Osteocyte (in vitro differentiated cells): ENCODE results near the gene PROM1. TPM values are rescaled to one million over a fixed set of nuclear protein-coding genes. Genes with fewer than 3 reads are reported as not detected.

Experiments used
- DNase-seq: peaks from one replicate; pipeline ENCODE4 v3.0.0; 2021; ENCODE audit warnings: mixed read lengths; ENCODE audit not compliant: unreplicated experiment; ENCODE audit errors: extremely low spot score
- H3K27ac Mint-ChIP-seq: one replicate; pipeline ENCODE4 v1.8.0; 2021; ENCODE audit warnings: mild to moderate bottlenecking, mixed read lengths; ENCODE audit not compliant: unreplicated experiment
- H3K27me3 Mint-ChIP-seq: one replicate; pipeline ENCODE4 v1.8.0; 2021; ENCODE audit warnings: mixed read lengths; ENCODE audit not compliant: unreplicated experiment
- H3K36me3 Mint-ChIP-seq: one replicate; pipeline ENCODE4 v1.8.0; 2021; ENCODE audit warnings: mixed read lengths; ENCODE audit not compliant: unreplicated experiment
- H3K4me1 Mint-ChIP-seq: one replicate; pipeline ENCODE4 v1.8.0; 2021; ENCODE audit warnings: mixed read lengths; ENCODE audit not compliant: unreplicated experiment
- H3K4me3 Mint-ChIP-seq: one replicate; pipeline ENCODE4 v1.8.0; 2021; ENCODE audit warnings: mild to moderate bottlenecking, moderate library complexity, mixed read lengths; ENCODE audit not compliant: unreplicated experiment
- H3K9me3 Mint-ChIP-seq: one replicate; pipeline ENCODE4 v1.8.0; 2021; ENCODE audit warnings: mixed read lengths; ENCODE audit not compliant: unreplicated experiment
- total RNA-seq: library from RNA; stranded (reverse); gene quantifications from 2 replicates; pipeline ENCODE4 v1.2.1, GENCODE V29; 2021
- TF ChIP-seq, protein P1 (sequence below): fragments of 200-600 bp; sonication (generic); IDR thresholded peaks from 2 replicates; pipeline ENCODE4 v1.5.0; 2021; ENCODE audit warnings: antibody characterized with exemption, mild to moderate bottlenecking, moderate library complexity

Gene PROM1
- total RNA-seq, 1 donor from 2014 or later, result not detected

DNA sequence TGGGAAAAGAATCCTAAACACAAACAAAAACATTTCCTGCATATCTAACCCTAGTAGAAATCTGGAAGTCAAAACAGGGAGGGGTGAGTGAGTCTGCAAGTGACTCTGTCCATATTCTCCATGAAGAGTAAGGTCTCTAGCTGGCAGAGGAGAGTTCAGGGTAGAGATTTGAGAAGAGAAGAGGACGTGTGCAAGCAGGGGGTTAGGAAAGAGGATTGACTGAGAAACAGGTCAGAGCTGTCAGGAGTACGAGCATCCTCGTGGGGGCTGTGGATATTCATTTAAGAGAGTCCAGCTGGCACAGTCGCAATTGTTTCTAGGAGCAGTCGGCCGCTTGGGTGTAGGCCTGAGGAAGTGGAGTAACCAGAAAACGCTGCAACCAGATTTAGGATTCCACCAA, 27.9 kb downstream of the PROM1 start:
- TF ChIP-seq, protein P1, sequence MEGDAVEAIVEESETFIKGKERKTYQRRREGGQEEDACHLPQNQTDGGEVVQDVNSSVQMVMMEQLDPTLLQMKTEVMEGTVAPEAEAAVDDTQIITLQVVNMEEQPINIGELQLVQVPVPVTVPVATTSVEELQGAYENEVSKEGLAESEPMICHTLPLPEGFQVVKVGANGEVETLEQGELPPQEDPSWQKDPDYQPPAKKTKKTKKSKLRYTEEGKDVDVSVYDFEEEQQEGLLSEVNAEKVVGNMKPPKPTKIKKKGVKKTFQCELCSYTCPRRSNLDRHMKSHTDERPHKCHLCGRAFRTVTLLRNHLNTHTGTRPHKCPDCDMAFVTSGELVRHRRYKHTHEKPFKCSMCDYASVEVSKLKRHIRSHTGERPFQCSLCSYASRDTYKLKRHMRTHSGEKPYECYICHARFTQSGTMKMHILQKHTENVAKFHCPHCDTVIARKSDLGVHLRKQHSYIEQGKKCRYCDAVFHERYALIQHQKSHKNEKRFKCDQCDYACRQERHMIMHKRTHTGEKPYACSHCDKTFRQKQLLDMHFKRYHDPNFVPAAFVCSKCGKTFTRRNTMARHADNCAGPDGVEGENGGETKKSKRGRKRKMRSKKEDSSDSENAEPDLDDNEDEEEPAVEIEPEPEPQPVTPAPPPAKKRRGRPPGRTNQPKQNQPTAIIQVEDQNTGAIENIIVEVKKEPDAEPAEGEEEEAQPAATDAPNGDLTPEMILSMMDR, result no peak
- Mint-ChIP-seq H3K9me3 (no peaks in the 10 kb centered on the region), H3K4me1 (no peaks in the 10 kb centered on the region), H3K27ac (no peak overlapping the region), H3K27me3 (peaks cover 60% of the 10 kb centered on the region), H3K36me3 (no peaks in the 10 kb centered on the region), H3K4me3 (no peak overlapping the region)
- DNase-seq, result no peak

DNA sequence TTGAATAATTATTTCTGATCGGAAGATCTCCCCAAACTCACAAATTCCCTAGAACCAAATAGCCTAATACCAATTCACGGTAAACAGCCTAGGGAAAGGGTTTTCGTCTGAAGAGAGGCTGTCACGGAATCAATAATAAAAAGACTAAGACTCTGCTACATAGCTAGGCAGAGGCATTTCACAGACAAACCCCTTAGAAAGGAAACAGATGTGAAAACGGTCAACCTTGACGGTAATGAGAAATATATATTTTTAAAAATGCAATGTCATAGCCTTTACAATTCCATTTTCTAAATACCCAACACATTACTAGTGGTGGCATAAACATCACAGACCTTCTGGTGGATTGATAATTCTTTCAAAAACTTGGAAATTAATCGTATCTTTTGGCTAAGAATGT, 28.4 kb downstream of the PROM1 start:
- TF ChIP-seq, protein P1, result no peak
- H3K27me3 Mint-ChIP-seq, result peaks cover 64% of the 10 kb centered on the region
- no peaks in the 10 kb centered on the region for H3K4me1 Mint-ChIP-seq
- H3K4me3 Mint-ChIP-seq, result no peak overlapping the region
- H3K36me3 Mint-ChIP-seq, result no peaks in the 10 kb centered on the region
- no peak overlapping the region for H3K27ac Mint-ChIP-seq
- H3K9me3 Mint-ChIP-seq, result no peaks in the 10 kb centered on the region
- DNase-seq, result no peak

DNA sequence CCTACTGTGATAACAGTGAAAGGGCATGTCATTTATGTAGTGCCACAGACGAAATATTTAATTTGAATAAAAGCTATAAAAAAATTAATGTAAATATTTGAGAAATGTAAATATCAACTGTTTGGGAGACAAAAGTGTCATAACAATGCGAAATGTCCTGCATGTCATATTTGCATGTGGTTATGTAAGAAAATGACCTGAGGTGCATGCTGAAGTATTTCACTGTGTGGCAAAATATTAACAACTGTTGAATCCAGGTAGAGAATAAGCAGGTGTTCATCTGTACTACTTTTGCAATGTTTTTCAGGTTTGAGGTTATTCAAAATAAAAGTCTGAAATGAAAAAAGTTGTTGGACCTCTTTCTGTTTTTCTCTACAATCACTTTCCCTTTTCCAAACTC, 30.9 kb downstream of the PROM1 start:
- Mint-ChIP-seq H3K4me3 (no peak overlapping the region), H3K36me3 (no peaks in the 10 kb centered on the region), H3K4me1 (no peaks in the 10 kb centered on the region), H3K9me3 (no peaks in the 10 kb centered on the region), H3K27me3 (peaks cover 56% of the 10 kb centered on the region), H3K27ac (no peak overlapping the region)
- DNase-seq, result no peak
- TF ChIP-seq, protein P1, result no peak

DNA sequence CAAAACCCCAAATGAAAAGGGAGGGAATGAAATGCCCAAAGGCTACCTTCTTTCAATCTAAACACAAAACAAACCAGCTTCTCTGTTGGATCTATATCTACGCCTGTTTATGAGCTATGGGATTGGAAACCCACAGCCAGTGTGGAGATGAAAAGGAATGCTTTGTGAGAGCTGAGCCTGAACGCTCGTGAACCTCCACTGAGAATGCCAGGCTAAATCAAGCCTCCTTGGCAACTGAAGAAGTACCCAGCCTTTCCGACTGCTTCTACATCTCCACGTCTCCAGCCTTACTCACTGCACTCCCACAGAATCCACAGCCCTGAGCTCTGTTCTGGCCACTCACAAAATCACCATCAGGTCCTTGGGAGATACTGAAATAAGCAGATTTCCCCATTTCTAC, 31.8 kb downstream of the PROM1 start:
- peaks cover 53% of the 10 kb centered on the region for H3K27me3 Mint-ChIP-seq
- TF ChIP-seq, protein P1, result no peak
- H3K4me3 Mint-ChIP-seq, result no peak overlapping the region
- H3K9me3 Mint-ChIP-seq, result no peaks in the 10 kb centered on the region
- no peak for DNase-seq
- H3K27ac Mint-ChIP-seq, result no peak overlapping the region
- H3K36me3 Mint-ChIP-seq, result no peaks in the 10 kb centered on the region
- H3K4me1 Mint-ChIP-seq, result no peaks in the 10 kb centered on the region

DNA sequence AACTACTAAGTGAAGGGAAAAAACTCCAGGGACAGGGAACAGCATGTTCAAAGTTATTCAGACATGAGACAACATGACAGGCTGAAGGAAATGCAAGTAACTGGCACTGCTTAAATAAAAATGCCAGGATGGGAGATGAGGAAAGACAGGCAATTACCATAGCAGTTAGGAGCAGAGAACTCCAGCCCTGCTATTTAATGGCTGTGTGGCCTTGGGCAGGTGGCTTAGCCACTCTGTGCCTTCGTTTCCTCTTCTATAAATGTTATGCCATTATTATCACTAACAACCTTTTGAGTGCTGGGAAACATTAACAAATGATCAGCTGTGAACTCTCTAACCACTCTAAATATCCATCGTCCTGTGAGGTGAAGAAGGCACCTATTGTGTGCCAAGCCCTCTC, 32.7 kb downstream of the PROM1 start:
- Mint-ChIP-seq H3K27ac (no peak overlapping the region), H3K36me3 (no peaks in the 10 kb centered on the region), H3K4me1 (no peaks in the 10 kb centered on the region), H3K27me3 (peaks cover 47% of the 10 kb centered on the region), H3K9me3 (no peaks in the 10 kb centered on the region), H3K4me3 (no peak overlapping the region)
- DNase-seq, result no peak
- TF ChIP-seq, protein P1, result no peak
